Measurements from ENCODE around the gene DDX25.

Gene DDX25

DNA sequence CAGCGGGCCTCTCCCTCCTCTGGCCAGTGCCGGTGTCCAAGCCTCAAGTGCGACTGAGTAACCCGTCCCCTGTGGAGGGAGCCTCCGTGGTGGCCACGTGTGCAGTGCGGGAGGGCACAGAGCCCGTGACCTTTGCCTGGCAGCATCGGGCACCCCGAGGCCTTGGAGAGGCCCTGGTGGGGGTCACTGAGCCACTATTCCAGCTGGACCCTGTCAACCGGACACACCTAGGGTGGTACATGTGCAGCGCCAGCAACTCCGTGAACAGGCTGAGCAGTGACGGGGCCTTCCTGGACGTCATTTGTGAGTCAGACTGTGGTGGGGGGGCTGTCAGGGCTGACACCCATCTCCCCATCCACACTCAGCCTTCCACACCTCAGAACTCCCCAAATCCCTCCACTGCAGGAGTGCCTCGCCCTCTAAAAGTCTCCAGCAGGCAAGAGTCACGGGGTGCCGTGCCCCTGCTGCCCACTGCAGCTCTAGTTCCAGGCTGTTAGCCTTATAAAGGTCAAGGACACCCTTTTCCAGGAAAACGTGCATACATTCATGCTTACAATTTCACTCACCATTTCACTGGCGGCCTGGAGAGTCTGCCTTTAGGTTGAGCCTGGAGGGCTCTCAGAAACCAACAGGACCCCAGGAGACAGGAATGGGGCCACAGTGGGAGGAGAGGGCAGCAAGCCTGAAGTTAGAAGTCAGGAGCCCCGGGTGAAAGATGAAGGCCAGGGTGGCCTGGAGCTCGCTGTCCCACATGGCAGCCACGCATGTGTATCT lies 44.2 kb downstream of the DDX25 start:
- no peak for DNase-seq (ENCODE audit: extremely low read depth in 1 of 2, low read depth in 1 of 2)

DNA sequence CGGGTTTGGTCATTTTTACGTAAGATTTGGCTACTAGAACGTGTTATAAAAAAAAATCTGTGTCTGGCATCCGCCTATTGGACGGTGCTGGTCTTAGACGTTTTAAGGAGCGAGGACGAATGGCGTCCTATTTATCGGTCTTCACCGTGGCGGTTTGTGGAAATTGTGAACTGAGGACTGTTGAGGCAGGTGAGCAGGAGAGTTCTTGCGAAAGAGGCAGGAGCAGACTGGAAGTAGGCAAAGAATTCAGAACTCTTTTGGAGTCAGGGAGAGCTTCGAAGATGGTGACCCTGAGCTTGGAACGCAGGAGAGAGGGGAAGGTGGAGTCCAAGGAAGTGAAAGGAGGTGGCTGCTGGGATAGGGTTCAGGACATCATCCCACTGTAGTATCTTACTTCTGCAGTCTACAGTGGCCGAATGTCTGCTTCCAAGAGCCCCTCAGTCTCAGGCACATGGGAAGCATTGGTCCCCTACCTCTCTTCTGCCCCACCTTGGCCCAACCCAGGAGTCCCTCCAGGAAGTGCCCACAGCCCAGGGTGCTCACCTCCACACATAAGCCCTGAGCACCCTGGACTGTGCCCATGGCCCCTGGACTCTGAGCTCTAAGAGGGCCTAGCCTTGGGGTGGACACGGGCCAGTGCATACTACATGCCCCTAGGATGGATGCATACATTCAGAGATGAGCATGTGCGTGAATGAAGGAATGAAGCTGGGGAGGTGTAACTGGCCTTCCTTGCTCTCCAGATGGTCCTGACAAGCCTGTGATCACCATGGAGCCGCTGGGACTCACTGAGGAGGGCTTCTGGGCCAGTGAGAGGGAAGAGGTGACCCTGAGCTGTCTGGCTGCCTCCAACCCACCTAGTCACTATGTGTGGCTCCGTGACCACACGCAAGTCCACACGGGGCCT lies 45.2 kb downstream of the DDX25 start:
- DNase-seq (ENCODE audit: extremely low read depth in 1 of 2, low read depth in 1 of 2): no peak

DNA sequence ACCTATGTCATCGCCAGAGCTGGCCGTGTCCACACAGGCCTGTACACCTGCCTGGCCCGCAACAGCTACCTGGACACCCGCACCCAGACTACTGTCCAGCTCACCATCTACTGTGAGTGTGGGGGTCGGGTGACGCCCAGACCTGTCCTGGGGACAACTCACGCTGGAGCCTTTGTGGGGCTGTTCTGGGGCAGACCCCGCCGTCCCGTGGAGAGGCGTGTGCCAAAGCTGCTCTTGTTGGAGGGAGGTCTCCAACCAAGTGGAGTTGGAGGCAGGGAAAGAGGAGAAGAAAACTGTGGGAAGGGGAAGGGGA lies 45.8 kb downstream of the DDX25 start:
- DNase-seq (ENCODE audit: extremely low read depth in 1 of 2, low read depth in 1 of 2): no peak

DNA sequence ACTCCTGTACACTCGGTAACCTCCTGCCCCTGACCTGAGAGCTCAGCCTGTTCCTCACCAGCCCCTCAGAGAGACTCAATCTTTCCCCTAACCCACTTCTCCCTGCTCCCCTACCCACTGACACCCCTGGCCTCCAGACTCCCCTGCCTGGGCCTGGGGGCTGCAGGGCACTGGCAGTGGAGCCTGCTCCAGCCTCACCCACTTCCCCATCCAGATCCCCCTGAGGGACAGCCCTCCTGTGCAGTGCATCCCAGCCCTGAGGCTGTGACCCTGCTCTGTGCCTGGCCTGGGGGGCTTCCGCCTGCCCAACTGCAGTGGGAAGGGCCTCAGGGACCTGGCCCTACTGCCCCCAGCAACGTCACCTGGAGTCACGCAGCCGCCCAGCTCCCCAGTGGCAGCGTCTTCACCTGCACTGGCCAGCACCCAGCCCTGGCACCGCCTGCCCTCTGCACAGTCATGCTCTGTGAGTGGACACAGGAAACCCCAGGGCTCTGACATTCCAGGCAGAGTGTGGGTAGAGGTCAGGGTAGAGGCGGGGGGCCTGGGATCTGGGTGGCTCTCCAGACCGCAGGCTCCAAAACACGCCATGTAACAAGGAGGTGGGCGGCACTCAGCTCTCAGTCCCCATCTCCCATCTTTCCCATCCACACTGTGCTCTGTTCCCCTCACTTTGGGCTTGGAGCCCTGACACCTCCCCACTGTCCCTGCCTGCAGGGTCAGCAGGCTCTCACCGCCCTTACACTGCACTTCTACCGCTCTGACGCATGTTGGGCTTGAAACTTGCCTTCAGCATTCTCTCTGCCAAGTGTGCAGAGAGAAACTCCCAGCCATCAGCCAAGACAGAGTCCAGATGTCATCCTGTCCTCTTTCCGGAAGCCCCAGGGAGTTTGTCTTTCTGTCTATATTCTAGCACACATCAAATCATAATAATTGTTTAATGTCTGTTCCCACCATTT lies 46.7 kb downstream of the DDX25 start:
- DNase-seq (ENCODE audit: extremely low read depth in 1 of 2, low read depth in 1 of 2): no peak

DNA sequence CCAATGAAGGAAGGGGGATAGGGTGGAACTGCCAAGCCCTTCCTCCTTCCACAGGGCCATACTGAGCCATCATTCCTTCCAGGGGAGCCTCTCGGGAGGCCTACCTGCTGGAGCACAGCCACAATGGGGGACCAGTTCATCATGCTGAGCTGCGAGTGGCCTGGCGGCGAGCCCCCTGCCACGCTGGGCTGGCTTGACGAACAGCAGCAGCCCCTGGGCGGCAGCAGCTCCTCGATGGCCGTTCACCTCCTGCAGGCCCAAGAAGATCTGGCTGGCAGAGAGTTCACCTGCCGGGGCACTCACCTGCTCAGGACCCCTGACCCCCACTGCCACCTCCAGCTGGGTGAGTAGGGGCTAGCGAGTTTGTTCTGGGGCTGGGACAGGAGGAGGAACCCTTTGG lies 47.4 kb downstream of the DDX25 start:
- DNase-seq (ENCODE audit: extremely low read depth in 1 of 2, low read depth in 1 of 2): no peak

DNA sequence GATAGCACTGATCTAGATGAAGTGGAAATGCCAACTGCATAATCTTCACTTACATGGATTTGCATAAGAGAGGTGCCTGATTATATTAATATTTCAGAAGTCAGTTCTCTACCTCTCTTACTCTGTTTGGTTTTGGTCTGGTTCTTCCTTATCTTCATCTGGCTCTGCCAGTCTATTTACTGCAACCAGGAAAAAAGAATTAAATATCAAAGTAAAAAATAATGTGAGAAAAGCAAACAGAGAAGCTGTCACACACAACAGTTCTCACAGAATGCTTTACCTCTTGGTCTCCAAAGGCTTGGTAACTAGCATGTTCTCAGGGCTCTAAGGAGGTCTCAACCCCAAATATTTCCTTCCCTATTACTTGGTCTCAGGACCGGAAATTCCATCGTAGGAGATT lies 48.3 kb downstream of the DDX25 start:
- DNase-seq (ENCODE audit: extremely low read depth in 1 of 2, low read depth in 1 of 2): no peak

DNA sequence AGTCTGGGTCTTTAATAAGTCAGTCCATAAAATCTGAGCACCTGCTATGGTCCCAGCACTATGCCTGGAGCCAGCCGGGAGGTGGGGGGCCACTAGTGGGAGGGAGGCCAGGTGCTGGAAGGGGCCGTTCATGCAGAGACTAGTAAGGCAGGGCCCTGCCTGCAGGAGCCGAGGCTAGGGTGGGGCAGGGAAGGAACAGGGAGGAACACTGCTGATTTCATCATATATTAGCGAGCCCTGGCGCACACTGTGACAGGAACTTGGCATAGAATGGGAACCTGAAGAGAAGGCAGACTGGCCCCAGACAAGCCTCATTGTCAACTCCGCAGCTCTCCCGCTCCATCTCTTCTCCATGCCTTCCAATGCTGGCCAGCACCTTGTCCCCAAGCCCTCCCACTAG lies 48.7 kb downstream of the DDX25 start:
- no peak for DNase-seq (ENCODE audit: extremely low read depth in 1 of 2, low read depth in 1 of 2)

DNA sequence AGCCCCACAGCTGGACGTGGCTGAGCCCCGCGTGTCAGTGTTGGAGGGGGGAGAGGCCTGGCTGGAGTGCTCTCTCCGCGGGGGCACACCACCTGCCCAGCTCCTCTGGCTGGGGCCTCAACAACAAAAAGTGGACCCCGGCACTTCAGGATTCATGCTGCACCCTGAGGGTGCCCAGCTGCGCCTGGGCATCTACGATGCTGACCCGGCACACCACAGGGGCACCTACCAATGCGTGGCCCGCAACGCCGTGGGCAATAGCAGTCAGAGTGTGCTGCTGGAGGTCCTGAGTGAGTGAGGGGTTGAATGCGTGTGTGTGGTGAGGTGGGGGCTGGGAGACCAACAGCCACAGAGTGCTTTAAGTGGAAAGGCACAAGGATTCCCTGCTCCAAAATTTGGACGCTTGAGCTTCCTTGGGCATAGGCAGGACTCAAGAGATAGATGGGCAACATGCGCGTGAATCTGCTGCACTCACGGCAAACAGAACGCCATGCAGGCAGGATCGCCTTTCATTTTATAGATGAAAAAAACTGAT lies 49.2 kb downstream of the DDX25 start:
- DNase-seq (ENCODE audit: extremely low read depth in 1 of 2, low read depth in 1 of 2): no peak

DNA sequence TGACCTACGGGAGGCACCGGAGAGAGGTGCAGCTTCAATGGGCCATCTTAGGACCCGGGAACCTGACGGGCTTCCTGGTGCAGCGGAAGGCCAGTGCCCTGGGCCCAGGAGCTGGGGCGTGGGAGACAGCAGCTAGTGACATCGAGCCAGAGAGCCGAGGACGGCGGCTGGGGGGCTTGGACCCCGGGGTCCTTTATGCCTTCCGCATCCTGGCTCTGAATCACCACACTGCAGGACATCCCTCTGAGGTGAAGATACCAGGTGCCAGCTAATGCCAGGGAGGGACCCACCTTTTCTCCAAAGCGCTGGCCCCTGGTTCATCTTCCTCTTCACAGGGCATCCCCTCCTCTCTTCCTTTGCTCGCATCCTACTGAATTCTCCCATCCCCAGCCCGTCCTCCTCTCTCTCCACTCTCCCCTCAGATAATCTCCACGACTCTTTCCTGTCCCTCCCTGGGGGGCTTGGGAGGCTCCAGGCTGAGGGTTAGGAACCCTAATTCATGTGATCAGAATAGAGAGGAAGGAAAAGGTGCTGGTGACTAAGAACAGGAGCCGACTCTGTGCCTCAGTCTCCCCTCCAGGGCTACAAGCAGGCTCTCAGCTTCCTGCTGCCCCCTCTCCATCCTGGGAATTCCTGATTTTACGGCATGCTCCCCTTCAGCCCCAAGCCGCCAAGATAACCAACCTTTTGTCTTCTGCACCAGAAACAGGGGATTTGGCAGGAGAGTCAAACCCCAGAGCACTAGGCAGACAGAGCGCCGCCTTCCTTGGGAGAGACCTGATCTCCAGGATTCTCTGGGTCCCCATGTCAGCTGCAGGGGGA lies 50.0 kb downstream of the DDX25 start:
- DNase-seq (ENCODE audit: extremely low read depth in 1 of 2, low read depth in 1 of 2): no peak

DNA sequence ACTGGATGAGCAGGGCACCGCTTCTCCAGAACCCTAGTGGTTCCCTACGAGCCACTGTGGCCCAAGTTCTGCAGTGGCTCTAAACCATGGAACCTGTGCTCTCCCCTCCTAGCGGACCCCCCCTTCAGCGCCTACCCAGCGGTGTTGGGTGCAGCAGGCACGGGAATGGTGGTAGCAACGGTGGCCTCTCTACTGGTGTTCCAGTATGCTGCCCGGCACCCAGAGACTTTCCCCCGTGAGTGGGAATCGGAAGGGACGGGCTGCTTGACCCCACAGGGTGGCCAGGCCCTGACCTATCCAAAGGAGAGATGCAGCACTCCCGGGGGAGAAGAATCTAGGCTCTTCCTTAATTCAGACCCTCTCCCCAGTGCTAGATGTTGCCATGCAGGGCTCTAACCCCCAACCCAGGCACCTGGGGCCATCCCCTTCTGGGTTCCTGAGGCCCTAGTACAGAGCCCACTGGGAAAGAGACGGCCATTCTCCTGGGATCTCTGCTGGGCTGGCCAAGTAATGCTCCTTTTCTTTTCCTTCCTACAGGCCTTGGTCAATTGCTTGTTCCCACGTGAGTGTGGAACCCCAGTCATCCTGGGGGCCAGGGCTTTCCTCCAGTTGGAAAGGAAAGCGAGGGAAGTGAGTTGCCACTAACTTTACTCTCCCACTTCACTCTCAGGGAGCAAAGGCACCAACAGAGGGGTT lies 50.8 kb downstream of the DDX25 start:
- no peak for DNase-seq (ENCODE audit: extremely low read depth in 1 of 2, low read depth in 1 of 2)

DNA sequence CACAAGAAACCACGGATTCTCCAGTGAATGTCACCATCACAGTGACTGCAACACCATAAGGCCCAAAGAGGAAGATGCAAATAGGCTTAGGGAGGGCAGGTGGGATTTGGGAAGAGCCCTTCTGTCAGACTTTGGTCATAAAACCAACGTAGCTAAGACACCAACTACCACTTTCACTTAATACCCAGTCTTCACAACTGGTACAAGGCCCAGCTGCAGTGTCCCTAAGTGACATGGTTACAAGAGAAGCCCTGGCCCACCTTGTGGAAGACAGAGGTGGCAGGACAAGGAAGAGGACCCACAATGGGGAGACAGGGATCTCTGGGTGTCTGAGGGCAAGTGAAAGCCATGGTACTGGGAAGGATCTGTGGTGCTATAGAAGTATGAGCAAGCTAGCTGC lies 51.5 kb downstream of the DDX25 start:
- DNase-seq (ENCODE audit: extremely low read depth in 1 of 2, low read depth in 1 of 2): no peak

DNA sequence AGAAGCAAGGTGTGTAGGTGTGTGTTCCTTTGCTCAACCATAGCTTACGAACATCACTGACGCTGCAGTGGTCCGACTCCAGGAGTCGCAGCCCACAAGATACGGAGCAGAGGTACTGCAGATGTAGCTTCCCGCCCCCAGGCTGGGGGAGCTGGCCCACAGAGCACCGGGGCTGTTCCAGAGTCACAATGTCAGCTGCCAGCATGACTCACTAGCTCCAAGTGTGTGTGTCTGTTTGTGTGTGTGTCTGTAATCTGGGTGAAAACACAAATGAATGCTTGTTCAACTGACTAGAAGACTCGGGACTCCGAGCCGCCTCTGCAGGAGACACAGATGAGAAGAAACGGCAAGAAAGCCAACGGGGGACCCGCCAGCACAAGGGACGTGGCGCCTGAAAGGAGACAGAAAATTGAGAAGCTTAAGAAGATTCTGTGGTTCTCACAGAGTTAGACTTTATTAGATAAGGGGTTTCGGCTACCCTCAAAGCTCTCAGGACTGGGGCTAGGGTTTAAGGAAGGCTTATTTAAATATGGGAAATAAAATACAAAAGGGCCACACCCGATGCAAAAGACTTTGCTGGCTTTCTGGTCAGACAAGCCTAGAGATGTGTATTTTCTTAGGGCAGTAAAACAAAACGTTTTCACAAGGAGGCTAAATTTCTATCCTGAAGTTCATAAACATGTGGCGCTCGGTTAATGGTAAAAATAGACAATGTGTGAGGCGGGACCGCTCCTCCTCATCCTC lies 52.3 kb downstream of the DDX25 start:
- no peak for DNase-seq (ENCODE audit: extremely low read depth in 1 of 2, low read depth in 1 of 2)

DNA sequence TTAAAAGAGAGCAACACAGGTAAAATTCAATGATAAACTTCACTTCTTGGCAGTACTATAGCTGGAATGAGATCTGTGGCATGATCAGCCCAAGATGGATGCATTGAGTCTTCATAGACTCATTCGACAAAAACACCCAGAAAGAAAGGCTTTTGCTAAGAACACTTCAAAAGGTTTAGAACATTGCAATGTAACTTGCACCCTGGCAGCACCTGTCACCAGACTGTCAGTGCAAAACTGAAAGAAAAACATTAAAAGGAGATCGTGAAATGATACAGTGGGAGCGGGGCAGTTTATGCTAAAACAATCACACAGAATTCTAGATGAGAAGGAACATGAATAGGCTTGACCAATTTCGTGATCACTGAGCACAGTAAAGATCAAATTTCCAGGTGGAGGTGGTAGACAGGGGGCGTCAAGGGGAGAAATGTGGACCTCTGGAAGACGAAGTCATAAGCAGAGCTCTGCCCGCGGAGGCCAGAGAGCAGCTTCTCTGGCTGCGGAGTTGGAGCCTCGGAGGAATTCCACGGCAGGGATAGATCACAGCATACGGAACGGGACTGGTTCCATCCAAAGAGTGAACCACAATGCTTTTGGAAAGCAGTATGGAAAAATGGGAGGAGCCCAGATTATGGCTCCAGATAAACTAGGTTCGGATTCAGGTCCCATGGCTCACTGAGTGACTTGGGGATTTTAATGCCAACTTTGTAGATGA lies 53.5 kb downstream of the DDX25 start:
- no peak for DNase-seq (ENCODE audit: extremely low read depth in 1 of 2, low read depth in 1 of 2)

DNA sequence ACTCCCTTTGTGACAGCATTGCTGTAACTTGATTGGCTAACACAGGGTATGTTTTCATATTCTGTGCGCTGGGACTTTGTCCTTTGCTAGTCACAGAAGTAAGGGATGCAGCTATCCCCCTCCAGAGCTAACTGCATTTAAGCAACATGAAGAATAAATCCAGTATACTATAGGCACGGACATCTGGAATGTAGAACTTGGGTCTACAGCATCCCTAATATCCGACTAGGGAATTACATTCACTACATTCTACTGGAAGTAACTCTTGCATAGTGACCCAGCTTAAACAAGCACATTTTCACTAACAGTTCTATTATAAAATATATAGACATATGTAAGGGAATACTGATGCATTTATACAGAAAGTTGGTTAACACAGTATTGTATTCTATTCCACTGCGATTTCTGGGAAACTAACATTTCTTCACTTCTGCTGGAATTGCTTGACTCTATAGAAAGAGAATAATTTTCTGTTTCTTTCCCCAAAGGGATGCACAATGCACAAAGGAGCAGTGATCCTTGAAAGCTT lies 54.6 kb downstream of the DDX25 start:
- no peak for DNase-seq (ENCODE audit: extremely low read depth in 1 of 2, low read depth in 1 of 2)

DNA sequence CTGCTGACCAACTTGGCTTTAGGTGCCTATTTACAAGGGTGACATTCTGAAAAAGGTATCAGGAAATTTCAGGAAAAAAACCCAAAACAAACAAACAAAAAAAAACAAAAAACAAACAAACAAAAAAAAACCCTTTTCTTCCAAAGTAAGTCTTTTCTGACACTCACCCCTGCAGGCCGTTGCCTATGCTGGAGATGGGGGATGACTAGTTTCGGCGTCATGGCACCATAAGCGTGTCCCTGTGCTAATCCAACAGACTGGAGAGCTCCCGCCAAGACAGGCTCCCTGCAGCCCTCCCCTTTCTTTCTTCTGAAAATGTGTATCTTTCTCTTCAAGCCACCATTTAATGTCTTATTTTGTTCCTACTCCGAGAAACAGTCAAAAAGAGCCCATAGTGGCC lies 55.2 kb downstream of the DDX25 start:
- DNase-seq (ENCODE audit: extremely low read depth in 1 of 2, low read depth in 1 of 2): no peak

DNA sequence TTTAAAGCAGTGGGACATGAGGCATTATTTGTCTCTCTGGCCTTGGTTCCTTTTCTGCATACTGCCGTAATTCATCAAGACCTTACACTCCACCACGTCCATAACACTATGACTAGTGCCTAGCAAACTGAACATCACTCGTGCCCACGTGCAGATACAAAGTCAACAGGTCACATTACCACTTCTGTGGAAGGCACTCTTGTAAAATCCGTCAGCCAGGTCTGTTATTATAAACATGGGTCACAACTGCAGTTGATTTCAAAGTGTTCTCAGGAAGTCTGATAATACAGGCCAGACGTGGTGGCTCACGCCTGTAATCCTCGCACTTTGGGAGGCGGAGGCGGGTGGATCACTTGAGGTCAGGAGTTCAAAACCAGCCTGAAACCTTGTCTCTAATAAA lies 55.6 kb downstream of the DDX25 start:
- no peak for DNase-seq (ENCODE audit: extremely low read depth in 1 of 2, low read depth in 1 of 2)

DNA sequence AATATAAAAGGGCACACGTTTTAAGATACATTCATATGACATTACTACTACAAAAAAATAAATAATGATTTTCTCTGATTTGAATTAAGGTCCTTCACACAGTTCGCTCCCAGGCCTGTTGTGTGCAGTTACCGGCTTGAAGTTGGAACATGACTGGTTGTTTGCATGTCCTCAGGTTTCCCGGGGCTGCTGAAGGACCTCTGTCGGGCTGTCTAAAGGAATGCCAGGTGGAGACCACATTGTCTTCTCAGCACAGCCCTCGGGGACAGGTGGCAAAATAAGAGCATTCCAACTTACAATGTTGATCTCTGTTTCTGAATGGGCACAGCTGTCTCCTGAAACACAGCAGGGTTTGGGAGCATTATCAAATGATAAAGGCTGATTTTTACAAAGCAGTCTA lies 56.5 kb downstream of the DDX25 start:
- DNase-seq (ENCODE audit: extremely low read depth in 1 of 2, low read depth in 1 of 2): no peak

DNA sequence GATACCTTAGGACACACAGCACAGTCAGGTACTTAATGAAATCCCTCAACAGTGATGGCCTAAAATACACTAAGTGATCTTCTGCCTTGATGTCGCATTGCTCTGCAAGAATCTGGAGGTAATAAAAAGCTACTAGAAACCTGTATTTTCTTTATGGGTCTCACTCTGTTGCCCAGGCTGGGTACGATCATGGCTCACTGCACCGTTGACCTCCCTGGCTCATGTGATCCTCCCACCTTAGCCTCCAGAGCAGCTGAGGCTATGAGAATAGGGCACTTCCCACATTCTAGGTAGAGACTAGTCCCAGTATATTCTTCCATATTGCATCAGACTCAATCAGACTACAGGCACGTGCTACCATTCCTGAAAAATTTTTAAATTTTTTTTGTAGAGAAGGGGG lies 63.2 kb downstream of the DDX25 start:
- no peak for DNase-seq (ENCODE audit: extremely low read depth in 1 of 2, low read depth in 1 of 2)

All from stimulated activated CD8-positive, alpha-beta memory T cell treated with anti-CD3 and anti-CD28 coated beads, Interleukin-7, amount 100 ng/mL, for 48 hours (primary cell).